HCT116 (cell line): ENCODE measurements around the gene TP53AIP1.

ENCODE experiments used
- CBX3 ChIP-seq: IDR thresholded peaks from 2 replicates; pipeline ENCODE4 v1.6.1; 2012; ENCODE audit warnings: low read depth
- CEBPB ChIP-seq: IDR thresholded peaks from 2 replicates; pipeline ENCODE4 v1.6.1; 2012; ENCODE audit warnings: low read depth
- EZH2 ChIP-seq: fragments of 200-600 bp; sonication (generic); IDR thresholded peaks from 2 replicates; pipeline ENCODE4 v1.6.1; 2017; ENCODE audit warnings: antibody characterized with exemption, mixed run types
- EZH2phosphoT487 ChIP-seq: fragments of 200-600 bp; IDR thresholded peaks from 2 replicates; pipeline ENCODE4 v1.6.1; 2018; ENCODE audit warnings: antibody characterized with exemption, borderline replicate concordance
- FOSL1 ChIP-seq: IDR thresholded peaks from 2 replicates; pipeline ENCODE4 v1.6.1; 2012; ENCODE audit warnings: low read depth
- JUND ChIP-seq: IDR thresholded peaks from 2 replicates; pipeline ENCODE4 v1.6.1; 2012
- POLR2A ChIP-seq: IDR thresholded peaks from 2 replicates; pipeline ENCODE4 v1.7.0; 2011; ENCODE audit warnings: borderline replicate concordance; ENCODE audit not compliant: insufficient read depth, insufficient read length; ENCODE audit errors: extremely low read depth
- POLR2AphosphoS5 ChIP-seq: IDR thresholded peaks from 2 replicates; pipeline ENCODE4 v1.6.1; 2011; ENCODE audit warnings: mild to moderate bottlenecking, low read depth, low read length, moderate library complexity
- SRF ChIP-seq: IDR thresholded peaks from 2 replicates; pipeline ENCODE4 v1.6.1; 2012; ENCODE audit warnings: low read depth
- YY1 ChIP-seq: IDR thresholded peaks from 2 replicates; pipeline ENCODE4 v1.6.1; 2011; ENCODE audit warnings: low read length, low read depth, moderate library complexity, mild to moderate bottlenecking; ENCODE audit not compliant: insufficient replicate concordance; ENCODE audit errors: extremely low read depth
- ZNF274 ChIP-seq: fragments of 200-500 bp; sonication (Bioruptor generic); IDR thresholded peaks from 2 replicates; pipeline ENCODE4 v1.6.1; 2014; ENCODE audit warnings: mild to moderate bottlenecking, low read depth, low read length, inconsistent platforms
- TF ChIP-seq, protein P1 (sequence below), 3 experiments: fragments of 200-600 bp in 1 of 3; sonication (generic) in 1 of 3; IDR thresholded peaks in 2 of 3; conservative IDR thresholded peaks in 1 of 3; 2 replicates each; pipeline ENCODE4 v1.5.1; 2012 to 2017; ENCODE audit warnings: low read depth in 2 of 3, low read length in 2 of 3, antibody characterized with exemption in 1 of 3, borderline replicate concordance in 1 of 3, control low read depth in 1 of 3, mild to moderate bottlenecking in 1 of 3, mixed read lengths in 1 of 3, mixed run types in 1 of 3, moderate library complexity in 1 of 3; ENCODE audit not compliant: insufficient read depth in 1 of 3
- TF ChIP-seq, protein P2 (sequence below): IDR thresholded peaks from 2 replicates; pipeline ENCODE4 v1.6.1; 2012

DNA sequence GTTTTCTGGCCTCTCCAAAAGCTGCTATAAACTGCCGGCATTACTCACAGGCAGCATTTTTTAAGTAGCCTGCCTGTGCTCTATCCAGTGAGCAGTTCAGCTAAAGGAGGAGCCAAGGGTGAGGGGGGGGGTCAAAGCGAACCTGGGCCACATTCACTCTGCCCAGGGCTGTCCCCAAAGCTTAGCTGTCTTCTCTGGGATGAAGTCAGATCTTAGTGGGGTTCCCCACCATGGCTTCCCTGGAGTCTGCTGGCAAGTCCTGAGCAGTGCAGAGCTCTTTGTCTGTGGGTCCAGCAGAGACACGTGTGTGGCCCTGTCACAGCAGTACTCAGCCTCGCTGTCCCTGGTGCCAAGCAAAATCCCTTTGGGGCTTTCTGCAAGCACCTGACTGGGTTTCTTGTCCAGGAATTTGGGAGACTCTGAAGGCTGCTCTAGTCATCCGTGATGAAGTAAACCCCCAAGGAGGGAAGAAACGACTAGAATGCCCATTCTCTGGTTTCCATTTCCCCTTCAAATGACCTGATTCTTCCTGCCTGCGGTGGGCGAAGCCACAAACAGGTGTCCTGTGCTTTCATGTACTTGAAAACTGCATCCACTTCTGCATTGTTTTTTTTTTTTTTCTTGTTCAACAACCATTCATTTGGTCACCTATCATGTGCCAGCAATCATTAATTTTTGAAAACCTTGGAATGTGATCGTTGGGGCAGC, 48.9 kb downstream of the TP53AIP1 start:
- TF ChIP-seq, protein P1, sequence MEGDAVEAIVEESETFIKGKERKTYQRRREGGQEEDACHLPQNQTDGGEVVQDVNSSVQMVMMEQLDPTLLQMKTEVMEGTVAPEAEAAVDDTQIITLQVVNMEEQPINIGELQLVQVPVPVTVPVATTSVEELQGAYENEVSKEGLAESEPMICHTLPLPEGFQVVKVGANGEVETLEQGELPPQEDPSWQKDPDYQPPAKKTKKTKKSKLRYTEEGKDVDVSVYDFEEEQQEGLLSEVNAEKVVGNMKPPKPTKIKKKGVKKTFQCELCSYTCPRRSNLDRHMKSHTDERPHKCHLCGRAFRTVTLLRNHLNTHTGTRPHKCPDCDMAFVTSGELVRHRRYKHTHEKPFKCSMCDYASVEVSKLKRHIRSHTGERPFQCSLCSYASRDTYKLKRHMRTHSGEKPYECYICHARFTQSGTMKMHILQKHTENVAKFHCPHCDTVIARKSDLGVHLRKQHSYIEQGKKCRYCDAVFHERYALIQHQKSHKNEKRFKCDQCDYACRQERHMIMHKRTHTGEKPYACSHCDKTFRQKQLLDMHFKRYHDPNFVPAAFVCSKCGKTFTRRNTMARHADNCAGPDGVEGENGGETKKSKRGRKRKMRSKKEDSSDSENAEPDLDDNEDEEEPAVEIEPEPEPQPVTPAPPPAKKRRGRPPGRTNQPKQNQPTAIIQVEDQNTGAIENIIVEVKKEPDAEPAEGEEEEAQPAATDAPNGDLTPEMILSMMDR (IDR thresholded peaks at IDR 0.05 in 2 of 3, conservative IDR thresholded peaks at IDR 0.05 in 1 of 3; ENCODE audit: borderline replicate concordance in 1 of 3, insufficient read depth in 1 of 3, low read depth in 2 of 3, low read length in 2 of 3), result no peak
- TF ChIP-seq POLR2A (no peak), EZH2phosphoT487 (no peak), ZNF274 (no peak), SRF (no peak), JUND (no peak), CBX3 (no peak), EZH2 (no peak), CEBPB (no peak), FOSL1 (no peak), POLR2AphosphoS5 (no peak), YY1 (no peak)
- TF ChIP-seq, protein P2, sequence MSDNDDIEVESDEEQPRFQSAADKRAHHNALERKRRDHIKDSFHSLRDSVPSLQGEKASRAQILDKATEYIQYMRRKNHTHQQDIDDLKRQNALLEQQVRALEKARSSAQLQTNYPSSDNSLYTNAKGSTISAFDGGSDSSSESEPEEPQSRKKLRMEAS, result no peak
